K562 (cell line): Measurements from ENCODE around the gene RBFOX2. TPM values are rescaled to one million over a fixed set of nuclear protein-coding genes. Genes with fewer than 3 reads are reported as not detected.

ENCODE experiments used
- ATAC-seq: fragments of 200-7000 bp; cut with Tn5 transposase; 3 replicates; pipeline ENCODE4 v1.9.1; 2020; ENCODE audit warnings: moderate library complexity
- BruUV-seq: library from RNA; stranded (reverse); fragments of 400-500 nt; replicated peaks from 2 replicates; lab custom pipeline; 2021; lab: Mats Ljungman, UMichigan
- CTCF ChIA-PET: fragments of 300-600 bp; formaldehyde crosslinking; extraction: SDS; loops from one replicate; lab custom pipeline; 2021; ENCODE audit warnings: low intra/inter-chr PET ratio; lab: Yijun Ruan, JAX
- POLR2A ChIA-PET: fragments of 300-600, 350-650 bp; sonication (Branson Sonifier 250); formaldehyde crosslinking; extraction: SDS; loops from one replicate; lab custom pipeline; 2021; ENCODE audit warnings: antibody characterized with exemption, inconsistent platforms; lab: Yijun Ruan, JAX
- DNase-seq, 4 experiments: peaks; one replicate each; pipeline versions ENCODE4 v3.0.0 to v3.0.0-alpha.2; 2011 to 2018; ENCODE audit warnings: low spot score in 3 of 4, mixed read lengths in 3 of 4; ENCODE audit errors: extremely low read depth in 1 of 4
- FAIRE-seq: peaks from 2 replicates; lab custom pipeline; 2011; peaks lifted over from hg19 to GRCh38; lab: Jason Lieb, UNC
- H2AFZ ChIP-seq: 2 replicates; pipeline ENCODE4 v1.6.0; 2011; ENCODE audit warnings: low read depth, low read length, control low read depth, inconsistent platforms
- H3K27ac ChIP-seq: fragments of 200-600 bp; 3 replicates; pipeline ENCODE4 v1.8.0; 2011; ENCODE audit warnings: low read depth, mild to moderate bottlenecking, control low read depth, inconsistent platforms, low read length, moderate library complexity, mixed read lengths; ENCODE audit errors: extremely low read depth
- H3K27me3 ChIP-seq, 2 experiments: fragments of 300-600 bp in 1 of 2; 2 replicates in 1 of 2; 3 replicates in 1 of 2; pipeline versions ENCODE4 v1.6.0 to v1.8.0; 2011; ENCODE audit warnings: inconsistent platforms in 2 of 2, low read length in 2 of 2, mild to moderate bottlenecking in 1 of 2, mixed read lengths in 1 of 2, moderate library complexity in 1 of 2; ENCODE audit not compliant: control insufficient read depth in 2 of 2, insufficient read depth in 2 of 2
- H3K36me3 ChIP-seq: fragments of 300-600 bp; 3 replicates; pipeline ENCODE4 v1.8.0; 2011; ENCODE audit warnings: mild to moderate bottlenecking, low read length, inconsistent platforms; ENCODE audit not compliant: control insufficient read depth, insufficient read depth
- H3K4me1 ChIP-seq, 2 experiments: fragments of 200-600 bp in 1 of 2; replicated peaks in 1 of 2; 2 replicates in 1 of 2; 3 replicates in 1 of 2; pipeline versions ENCODE4 v1.5.1 to v1.8.0; 2011; ENCODE audit warnings: inconsistent platforms in 2 of 2, low read length in 2 of 2, mild to moderate bottlenecking in 1 of 2, mixed read lengths in 1 of 2, moderate library complexity in 1 of 2; ENCODE audit not compliant: control insufficient read depth in 2 of 2, insufficient read depth in 2 of 2
- H3K4me2 ChIP-seq: 2 replicates; pipeline ENCODE4 v1.6.1; 2011; ENCODE audit warnings: low read length, control low read depth, inconsistent platforms, mixed read lengths; ENCODE audit not compliant: insufficient read depth
- H3K4me3 ChIP-seq: fragments of 200-600 bp; sonication (generic), shearing (Covaris generic); 2 replicates; pipeline ENCODE4 v1.5.1; 2016; ENCODE audit warnings: control low read depth, inconsistent platforms
- H3K79me2 ChIP-seq: fragments of 200-600 bp; 3 replicates; pipeline ENCODE4 v1.8.0; 2011; ENCODE audit warnings: low read length, inconsistent platforms; ENCODE audit not compliant: control insufficient read depth, insufficient read depth
- H3K9ac ChIP-seq, 2 experiments: 2 replicates each; pipeline versions ENCODE4 v1.6.0 to v1.6.1; 2011; ENCODE audit warnings: low read depth in 2 of 2, low read length in 2 of 2, control low read depth in 1 of 2, inconsistent platforms in 1 of 2, mild to moderate bottlenecking in 1 of 2, mixed read lengths in 1 of 2; ENCODE audit not compliant: insufficient read depth in 1 of 2
- H3K9me1 ChIP-seq: one replicate; pipeline ENCODE4 v1.6.0; 2011; ENCODE audit warnings: inconsistent platforms, mild to moderate bottlenecking, low read length, moderate library complexity; ENCODE audit not compliant: control insufficient read depth, insufficient read depth
- H3K9me3 ChIP-seq: replicated peaks from 2 replicates; pipeline ENCODE4 v1.5.1; 2011; ENCODE audit warnings: low read depth, low read length, inconsistent platforms; ENCODE audit not compliant: control insufficient read depth, insufficient read depth
- H4K20me1 ChIP-seq: replicated peaks from 2 replicates; pipeline ENCODE4 v1.6.1; 2011; ENCODE audit warnings: low read length, inconsistent platforms, mixed read lengths; ENCODE audit not compliant: control insufficient read depth, insufficient read depth
- CHAMP1 ChIP-seq: fragments of 450-650 bp; IDR thresholded peaks from 2 replicates; pipeline ENCODE4 v1.6.1; 2016; ENCODE audit warnings: mild to moderate bottlenecking
- MEF2D ChIP-seq: conservative IDR thresholded peaks from 2 replicates; pipeline ENCODE4 v1.6.1; 2016; ENCODE audit warnings: low read depth, missing genetic modification characterization, missing compliant biosample characterization
- SNAPC5 ChIP-seq: fragments of 250-450 bp; sonication (Bioruptor Pico); IDR thresholded peaks from 2 replicates; pipeline ENCODE4 v1.8.0; 2021; ENCODE audit warnings: moderate library complexity, mild to moderate bottlenecking, inconsistent platforms
- SPI1 ChIP-seq: IDR thresholded peaks from 2 replicates; pipeline ENCODE4 v1.6.1; 2011; ENCODE audit warnings: low read depth, low read length, control low read depth, borderline replicate concordance
- SUPT5H ChIP-seq: fragments of 450-650 bp; IDR thresholded peaks from 2 replicates; pipeline ENCODE4 v1.6.1; 2016
- ZBTB17 ChIP-seq: fragments of 450-650 bp; formaldehyde crosslinking; IDR thresholded peaks from 2 replicates; pipeline ENCODE4 v1.4.0; 2020; ENCODE audit warnings: mild to moderate bottlenecking
- ZMIZ1 ChIP-seq, 2 experiments: fragments of 150-350 bp in 1 of 2; IDR thresholded peaks; 2 replicates each; pipeline ENCODE4 v1.6.1; 2012 to 2016; ENCODE audit warnings: low read depth in 2 of 2, low read length in 2 of 2, mild to moderate bottlenecking in 1 of 2, moderate library complexity in 1 of 2
- ZNF696 ChIP-seq: fragments of 250-450 bp; sonication (Bioruptor Pico); conservative IDR thresholded peaks from 2 replicates; pipeline ENCODE4 v1.4.0; 2020; ENCODE audit warnings: mild to moderate bottlenecking, moderate library complexity
- ZZZ3 ChIP-seq: fragments of 450-650 bp; IDR thresholded peaks from 2 replicates; pipeline ENCODE4 v1.6.1; 2016; ENCODE audit warnings: antibody characterized with exemption, mild to moderate bottlenecking, moderate library complexity
- WGBS: fragments of 100-300 bp; shearing (Covaris generic); methylation state at CpG from one replicate; pipeline ENCODE4 v1.1.6; 2016; ENCODE audit warnings: low coverage, mixed read lengths; ENCODE audit not compliant: insufficient coverage; ENCODE audit errors: missing lambda C conversion rate; 5-methylcytosine and 5-hydroxymethylcytosine counted together
- in situ Hi-C: fragments of 300-500 bp; cut with MboI; formaldehyde crosslinking; loops from 4 replicates; pipeline ENCODE4 v1.15.0; 2018; ENCODE audit warnings: inconsistent platforms, mixed read lengths
- intact Hi-C: fragments of 100-400 bp; cut with micrococcal nuclease; formaldehyde crosslinking; loops from 2 replicates; pipeline ENCODE4 v1.14.2; 2022
- polyA plus RNA-seq, 8 experiments: library from polyadenylated mRNA; depleted of rRNA in 4 of 8; stranded (reverse) in 5 of 8; unstranded in 3 of 8; fragments of >200 nt; fragmentation: Nextera tagmentation in 2 of 8; fragmentation: Illumina TruSeq in 1 of 8; extraction: Ambion mirVana in 2 of 8; extraction: Trizol in 1 of 8; gene quantifications; 2 replicates each; pipeline versions ENCODE4 v1.2.1 to v1.2.3, GENCODE V29; 2011 to 2014; ENCODE audit warnings: inconsistent platforms in 1 of 8, missing spikeins in 1 of 8
- total RNA-seq, 7 experiments: library from RNA; depleted of rRNA in 6 of 7; stranded (reverse); fragments of >200 nt in 6 of 7; fragmentation: Illumina TruSeq in 2 of 7; extraction: Trizol in 2 of 7; gene quantifications; 2 replicates each; pipeline versions ENCODE4 v1.2.1 to v1.2.3, GENCODE V29; 2011 to 2021; ENCODE audit warnings: low replicate concordance in 1 of 7

The RBFOX2 gene
- total and polyA plus RNA-seq, 9 of the 15 experiments (the other 6 are each of a cell fraction or from before 2014, with no cell fraction given), result 5.8 to 24.8 (median 14.2) TPM

GRCh38 chr22:35972559-35972958, 56.1 kb downstream of the RBFOX2 start:
- intact Hi-C loops, result no loop called here
- Histone ChIP-seq H3K4me2 (no peak overlapping the region), H3K4me1 (peaks cover 0 to 3% of the 10 kb centered on the region in 2 experiments; a peak in 1 of 5 replicates), H3K9me1 (no peaks in the 10 kb centered on the region), H3K4me3 (no peak overlapping the region), H3K27ac (no peak overlapping the region), H4K20me1 (no peaks in the 10 kb centered on the region), H3K36me3 (no peaks in the 10 kb centered on the region; the same call in 2 of the 3 replicates), H3K9ac (no peak overlapping the region), H3K79me2 (peaks cover 4% of the 10 kb centered on the region; the same call in 1 of the 3 replicates), H2AFZ (no peak overlapping the region), H3K27me3 (no peaks in the 10 kb centered on the region), H3K9me3 (no peaks in the 10 kb centered on the region)
- DNase-seq (no peak), ATAC-seq (no peak), FAIRE-seq (no peak)
- ChIA-PET POLR2A (no interaction called here), CTCF (no interaction called here)
- in situ Hi-C loops, result no loop called here
- WGBS, result 43% methylated on average over 1 of the region's 1 CpG
- BruUV-seq, result no TSS peak
- no peak for TF ChIP-seq ZNF696 (CRISPR knock-in tag)
- no peak for TF ChIP-seq ZMIZ1 (IDR thresholded peaks at IDR 0.05; ENCODE audit: low read depth in 2 of 2, low read length in 2 of 2)
- TF ChIP-seq CHAMP1, result no peak
- TF ChIP-seq ZBTB17 (CRISPR knock-in tag), result no peak
- no peak for TF ChIP-seq SNAPC5
- no peak for TF ChIP-seq SUPT5H
- no peak for TF ChIP-seq ZZZ3
- no peak for TF ChIP-seq SPI1
- no peak for TF ChIP-seq MEF2D (tag)
- TF ChIP-seq, all 486 proteins: peak for 0
